GM18868 (cell line): ENCODE data around the gene RB1.

Source experiments
- ATAC-seq: cut with Tn5 transposase; IDR thresholded peaks from one replicate; pipeline ENCODE4 v1.9.1; 2021; ENCODE audit warnings: mild to moderate bottlenecking, moderate library complexity; ENCODE audit not compliant: unreplicated experiment

Gene RB1

DNA sequence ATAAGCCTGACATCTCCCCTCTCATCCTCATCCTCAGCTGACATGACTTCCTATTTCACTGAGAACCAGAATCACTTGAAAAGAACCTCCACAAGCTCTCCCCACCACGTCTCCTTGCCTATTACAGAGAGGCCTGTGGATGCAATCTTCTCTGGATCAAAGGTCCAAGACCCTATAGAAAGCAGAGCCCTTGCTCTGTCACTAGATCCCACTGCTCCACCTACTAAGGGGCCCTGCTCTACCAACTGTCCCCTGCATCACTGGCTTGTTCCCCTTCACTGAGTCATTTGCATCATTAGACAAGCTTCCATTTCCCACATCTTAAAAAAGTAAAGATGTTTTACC lies 188.5 kb downstream of the RB1 start:
- peak; percentile 58 for ATAC-seq

DNA sequence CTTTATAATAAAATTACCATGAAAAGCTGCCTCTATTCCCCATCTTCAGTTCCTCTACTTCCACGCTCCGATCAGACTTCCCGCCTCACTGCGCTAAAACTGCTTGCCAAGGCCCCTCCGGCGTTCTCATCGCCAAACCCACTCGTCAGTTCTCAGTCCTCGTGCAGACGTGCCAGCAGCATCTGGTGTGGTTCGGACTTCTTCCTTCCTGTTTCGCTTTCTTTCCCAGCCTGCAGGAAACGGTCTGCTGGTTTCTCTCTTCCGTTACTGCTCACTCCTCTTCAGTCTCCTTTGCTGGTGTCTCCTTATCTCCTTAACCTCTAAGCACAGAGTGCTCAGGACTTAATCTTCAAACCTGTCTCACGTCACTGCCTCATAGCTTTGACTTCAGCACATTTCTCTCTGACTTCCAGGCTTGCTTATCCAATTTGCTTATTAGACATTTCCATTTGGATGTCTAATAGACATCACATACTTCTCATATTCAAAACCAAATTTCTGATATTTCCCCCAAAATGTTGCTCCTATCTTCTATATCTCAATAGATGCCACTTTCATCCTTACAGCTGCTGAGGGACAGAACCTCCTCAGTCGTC lies 189.0 kb downstream of the RB1 start:
- ATAC-seq = peak; percentile 82

DNA sequence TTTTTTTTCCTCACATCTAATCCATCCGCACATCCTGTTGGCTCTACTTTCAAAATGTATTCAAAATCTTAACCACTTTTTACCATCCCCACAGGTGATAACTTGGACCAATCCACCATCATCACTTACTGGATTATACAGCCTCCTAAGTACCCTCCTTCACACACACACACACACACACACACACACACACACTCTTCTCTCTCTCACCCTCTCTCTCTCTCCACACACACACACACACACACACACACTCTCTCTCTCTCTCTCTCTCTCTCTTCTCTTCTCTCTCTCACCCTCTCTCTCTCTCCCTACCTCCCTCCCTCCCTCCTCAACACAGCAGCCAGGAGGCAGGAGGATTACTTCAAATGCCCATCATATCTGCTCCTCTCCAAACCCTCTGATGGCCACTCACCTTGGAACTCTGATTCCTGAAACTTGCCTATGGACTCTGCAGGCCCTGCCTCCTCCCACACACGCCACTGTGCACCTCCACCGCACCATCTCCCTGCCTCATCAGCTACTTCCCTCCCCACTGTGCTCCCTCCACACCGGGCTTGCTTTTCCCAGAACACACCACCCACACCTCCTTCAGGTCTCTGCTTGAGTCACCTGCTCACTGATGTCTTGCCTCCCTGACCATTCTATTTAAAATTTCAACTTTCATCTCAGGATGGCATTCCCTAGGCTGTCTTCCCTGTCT lies 189.7 kb downstream of the RB1 start:
- ATAC-seq = no peak

DNA sequence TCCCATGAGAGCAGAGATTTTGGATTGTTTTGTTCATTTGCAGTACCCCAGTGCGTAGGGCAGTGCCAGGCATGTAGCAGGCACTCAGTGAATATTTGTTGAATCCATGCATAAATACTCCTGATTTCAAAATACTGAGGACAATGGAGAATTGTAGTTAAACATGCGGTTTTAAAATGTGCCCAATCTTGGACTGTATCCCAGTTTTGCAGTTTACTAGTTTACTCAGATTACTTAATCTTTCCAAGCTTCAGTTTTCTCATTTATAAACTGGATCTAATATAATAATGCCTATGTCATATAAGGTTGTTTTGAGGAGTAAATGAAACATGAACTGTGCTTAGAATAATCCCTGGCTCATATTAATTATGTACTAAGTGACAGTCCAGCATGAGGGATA lies 190.3 kb downstream of the RB1 start:
- no peak for ATAC-seq

GRCh38 chr13:48494874-48495273 lies 191.3 kb downstream of the RB1 start:
- no peak for ATAC-seq

- no peak for ATAC-seq
Measured at GRCh38 chr13:48496271-48497161, 193.0 kb downstream of the RB1 start.

DNA sequence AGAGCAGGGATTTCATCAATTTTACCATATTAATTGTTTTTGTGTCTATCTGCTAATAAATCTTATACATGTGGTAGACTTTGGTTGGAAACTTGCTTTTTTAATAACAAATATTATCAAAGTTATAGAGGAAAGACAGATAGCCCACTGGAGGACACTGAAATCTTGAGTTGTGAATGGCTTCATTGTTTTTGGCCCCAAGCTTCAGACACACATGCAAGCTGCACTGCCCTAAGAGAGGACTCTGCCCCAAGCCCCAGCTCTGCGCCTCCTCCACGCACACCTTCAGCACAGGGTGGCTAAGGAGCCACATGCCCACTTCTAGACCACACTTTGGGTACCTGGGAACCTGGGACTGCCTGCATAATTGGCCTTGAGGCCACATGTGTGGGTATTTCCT lies 194.1 kb downstream of the RB1 start:
- no peak for ATAC-seq

DNA sequence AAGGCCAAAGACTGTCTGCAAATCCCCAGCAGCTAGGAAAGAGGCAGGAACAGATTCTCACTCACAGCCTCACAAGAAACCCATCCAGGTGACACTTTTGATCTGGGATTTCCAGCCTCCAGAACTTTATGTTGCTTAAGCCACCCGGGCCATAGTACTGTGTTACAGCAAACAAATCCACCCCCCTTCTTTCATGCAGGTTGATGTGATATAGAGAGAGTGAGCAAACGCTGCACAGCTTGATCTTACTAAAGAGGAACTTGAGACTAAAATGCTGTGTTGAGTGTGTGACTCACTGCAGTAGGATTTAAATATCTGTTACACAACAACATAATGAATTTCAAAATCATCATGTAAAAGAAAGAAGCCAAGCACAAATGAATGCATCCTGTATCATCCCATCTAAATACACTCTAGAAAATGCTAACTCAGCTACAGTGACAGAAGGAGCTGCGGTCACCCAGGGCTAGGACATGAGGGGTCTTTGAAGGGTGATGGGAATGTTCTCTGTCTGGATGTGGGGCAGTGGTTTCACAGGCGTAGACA lies 197.2 kb downstream of the RB1 start:
- peak; percentile 67 for ATAC-seq

- ATAC-seq = peak; percentile 45
Measured at GRCh38 chr13:48501705-48502104, 198.2 kb downstream of the RB1 start.

GRCh38 chr13:48502601-48503319 lies 199.2 kb downstream of the RB1 start:
- ATAC-seq = no peak

DNA sequence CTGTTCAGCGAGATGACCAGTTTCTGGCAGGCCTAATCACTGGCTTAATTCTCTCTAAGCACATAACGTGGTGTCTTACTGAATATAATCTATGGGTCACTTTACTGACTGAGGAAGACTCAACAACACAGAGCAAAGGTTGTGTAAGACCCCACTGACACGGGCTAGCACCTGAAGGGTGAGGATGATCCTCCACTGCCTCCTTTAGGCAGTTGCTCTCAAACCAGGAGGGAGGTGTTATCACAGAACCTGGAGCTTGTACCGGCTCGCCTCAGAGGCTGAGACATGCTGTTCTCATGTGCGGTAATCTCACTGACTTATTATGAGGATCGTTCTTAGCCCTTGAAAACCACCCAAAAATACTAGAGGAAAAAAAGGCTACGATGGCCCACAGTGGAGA lies 201.1 kb downstream of the RB1 start:
- ATAC-seq = no peak

DNA sequence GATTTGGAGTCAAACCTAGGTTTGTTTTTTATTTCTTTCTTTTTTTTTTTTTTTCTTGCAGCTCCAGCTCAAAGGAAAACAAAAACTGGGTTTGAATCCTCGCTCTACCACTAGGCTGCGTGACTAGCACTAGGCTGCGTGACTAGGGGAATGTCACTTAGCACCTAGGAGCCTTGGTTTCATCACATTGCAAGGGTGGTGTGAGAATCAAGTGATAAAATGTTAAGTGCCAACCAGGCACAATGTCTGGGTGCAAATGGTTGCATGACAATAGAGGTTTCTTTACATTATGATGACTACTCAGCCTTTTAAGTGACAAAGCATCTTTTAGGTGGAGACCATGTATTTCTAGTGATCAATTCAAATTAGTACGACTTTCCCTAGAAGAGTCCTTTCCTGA lies 201.5 kb downstream of the RB1 start:
- ATAC-seq = no peak

GRCh38 chr13:48505597-48506091 lies 202.1 kb downstream of the RB1 start:
- ATAC-seq = peak; percentile 80

GRCh38 chr13:48506092-48506701 lies 202.6 kb downstream of the RB1 start:
- ATAC-seq = peak; percentile 23

DNA sequence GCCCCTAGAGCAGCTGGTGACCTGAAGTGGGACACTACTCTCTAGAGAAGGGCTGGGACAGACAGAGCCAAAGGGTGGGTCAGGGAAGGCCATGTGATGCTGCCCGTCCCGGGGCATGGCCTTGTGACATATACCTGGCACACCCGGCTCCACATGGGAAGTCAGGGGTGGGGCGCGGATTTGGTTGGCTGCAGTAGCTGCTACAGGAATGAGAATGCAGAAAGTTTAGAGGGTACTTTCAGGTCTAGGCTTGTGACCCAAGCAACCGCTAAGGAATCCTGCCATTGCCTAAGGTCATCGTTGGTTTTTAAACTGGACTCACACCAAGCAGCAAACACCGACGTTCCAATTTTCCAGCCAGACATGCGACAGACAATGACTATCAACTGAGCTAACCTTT lies 203.5 kb downstream of the RB1 start:
- no peak for ATAC-seq

GRCh38 chr13:48508011-48508410 lies 204.5 kb downstream of the RB1 start:
- no peak for ATAC-seq

DNA sequence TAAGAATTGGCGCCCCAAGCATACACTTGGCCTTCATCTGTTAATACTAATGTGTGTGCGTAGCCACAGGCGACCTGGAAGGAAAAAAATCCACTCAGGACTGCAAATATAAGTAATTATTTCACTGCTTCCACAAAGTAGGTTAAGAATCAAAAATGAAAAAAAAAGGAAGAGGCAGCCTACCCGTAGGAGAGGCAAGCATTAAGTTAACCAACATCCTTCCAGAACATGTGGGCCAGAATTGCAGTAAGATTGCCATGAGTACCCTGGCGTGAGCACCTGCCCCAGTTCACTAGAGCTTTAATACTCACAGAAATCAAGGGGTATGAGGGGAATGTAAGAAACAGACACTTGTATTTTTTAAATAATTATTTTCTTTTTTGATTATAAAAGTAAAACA lies 207.1 kb downstream of the RB1 start:
- no peak for ATAC-seq

DNA sequence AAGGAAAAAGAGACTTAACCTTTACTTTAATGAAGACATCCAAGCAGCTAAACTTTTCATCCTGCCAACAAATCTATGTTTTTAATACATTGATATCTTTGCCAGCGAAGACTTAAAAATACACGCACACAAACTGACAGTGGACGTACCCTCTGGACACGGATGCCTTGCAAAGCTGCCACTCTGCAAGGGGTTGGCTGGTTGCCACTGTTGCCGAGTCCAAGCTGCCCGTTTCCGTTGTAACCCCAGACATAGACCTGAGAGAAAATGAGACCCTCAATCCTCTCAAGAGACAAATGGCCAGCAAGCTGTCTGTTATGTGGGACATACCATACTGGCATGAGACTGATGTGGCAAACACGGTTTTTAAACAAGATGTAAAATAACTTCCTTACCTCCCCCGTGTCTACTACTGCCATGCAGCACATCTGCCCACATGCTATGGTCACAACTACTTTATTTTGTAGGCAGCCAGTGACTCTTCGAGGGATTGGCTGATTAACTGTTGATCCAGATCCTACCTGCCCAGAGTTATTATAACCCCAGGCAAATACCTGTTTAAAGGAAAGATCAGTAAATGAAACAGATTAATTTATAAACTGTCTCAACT lies 208.2 kb downstream of the RB1 start:
- no peak for ATAC-seq

DNA sequence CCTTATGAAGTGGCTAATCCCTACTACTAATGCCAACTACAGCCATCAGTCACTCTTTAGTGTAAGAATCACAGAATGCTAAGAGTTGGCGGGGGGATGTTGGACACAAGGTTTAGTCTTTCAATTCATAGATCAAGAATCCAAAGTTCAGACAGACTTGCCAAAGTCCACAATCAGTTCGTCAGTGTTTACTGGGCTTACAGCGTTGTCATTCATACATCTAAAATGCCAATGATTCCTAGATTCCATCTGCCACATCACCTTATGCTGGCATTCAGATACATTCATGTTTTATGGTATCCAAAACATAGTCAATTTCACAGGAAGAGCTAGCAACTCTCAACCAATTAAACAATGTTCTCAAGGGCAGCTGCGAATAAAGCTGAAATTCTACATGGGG lies 211.2 kb downstream of the RB1 start:
- ATAC-seq = no peak

DNA sequence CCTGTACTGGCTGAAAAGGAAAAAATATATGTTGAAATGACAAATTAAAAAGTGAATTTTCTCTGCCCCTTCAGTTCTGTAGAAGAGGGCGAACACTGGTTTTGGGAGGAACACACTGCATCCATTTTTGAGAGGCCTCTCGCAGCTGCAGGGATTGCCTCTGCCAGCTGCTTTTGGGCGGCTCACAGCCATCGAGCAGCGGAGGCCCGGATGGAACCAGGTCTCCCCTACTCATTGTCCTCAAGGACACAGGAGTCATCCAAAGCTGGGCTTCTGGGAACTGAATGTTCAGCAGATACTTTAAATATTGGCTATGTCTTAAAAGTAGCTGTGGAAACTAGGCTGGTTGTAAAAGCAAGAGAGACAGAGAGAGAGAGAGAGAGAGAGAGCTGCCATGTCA lies 212.2 kb downstream of the RB1 start:
- ATAC-seq = no peak
